ENCODE measurements around the gene BCL2.

Gene BCL2

GRCh38 chr18:63178971-63179370 is 140.6 kb downstream of the BCL2 start:
- no peak for FAIRE-seq

GRCh38 chr18:63177919-63178821 is 141.4 kb downstream of the BCL2 start:
- FAIRE-seq: peak; percentile 76

GRCh38 chr18:63177259-63177658 is 142.3 kb downstream of the BCL2 start:
- no peak for FAIRE-seq

- FAIRE-seq: no peak
These were observed 144.3 kb downstream of the BCL2 start for GRCh38 chr18:63175264-63175663.

- FAIRE-seq: no peak
These were observed 145.6 kb downstream of the BCL2 start for GRCh38 chr18:63173983-63174382.

- no peak for FAIRE-seq
These were observed 149.7 kb downstream of the BCL2 start for GRCh38 chr18:63169853-63170252.

- FAIRE-seq: no peak
These were observed 151.3 kb downstream of the BCL2 start for GRCh38 chr18:63168287-63168686.

GRCh38 chr18:63166142-63166541 is 153.4 kb downstream of the BCL2 start:
- FAIRE-seq: no peak

- no peak for FAIRE-seq
These were observed 155.2 kb downstream of the BCL2 start for GRCh38 chr18:63164396-63164795.

GRCh38 chr18:63162271-63163014 is 157.1 kb downstream of the BCL2 start:
- no peak for FAIRE-seq

- no peak for FAIRE-seq
These were observed 157.8 kb downstream of the BCL2 start for GRCh38 chr18:63161761-63162195.

GRCh38 chr18:63161032-63161760 is 158.4 kb downstream of the BCL2 start:
- no peak for FAIRE-seq

GRCh38 chr18:63160172-63160995 is 159.2 kb downstream of the BCL2 start:
- no peak for FAIRE-seq

- no peak for FAIRE-seq
These were observed 160.0 kb downstream of the BCL2 start for GRCh38 chr18:63159590-63159989.

GRCh38 chr18:63158676-63159291 is 160.8 kb downstream of the BCL2 start:
- no peak for FAIRE-seq

- no peak for FAIRE-seq
These were observed 161.4 kb downstream of the BCL2 start for GRCh38 chr18:63158012-63158631.

GRCh38 chr18:63157293-63158011 is 162.1 kb downstream of the BCL2 start:
- no peak for FAIRE-seq

GRCh38 chr18:63155910-63156773 is 163.4 kb downstream of the BCL2 start:
- no peak for FAIRE-seq

GRCh38 chr18:63155169-63155852 is 164.3 kb downstream of the BCL2 start:
- FAIRE-seq: no peak
